Activated naive CD4-positive, alpha-beta T cell treated with anti-CD3 and anti-CD28 coated beads, Interleukin-2, amount 50 U/mL, for 16 hours (primary cell): Measurements from ENCODE around the gene CTRL.

Experiments
- DNase-seq: peaks from one replicate; pipeline ENCODE4 v3.0.0-alpha.2; 2020

The CTRL gene

GRCh38 chr16:67962135-67962534, 30.5 kb upstream of the CTRL start:
- DNase-seq, result no peak

- no peak for DNase-seq
Measured at GRCh38 chr16:67961551-67961957, 29.9 kb upstream of the CTRL start.

DNA sequence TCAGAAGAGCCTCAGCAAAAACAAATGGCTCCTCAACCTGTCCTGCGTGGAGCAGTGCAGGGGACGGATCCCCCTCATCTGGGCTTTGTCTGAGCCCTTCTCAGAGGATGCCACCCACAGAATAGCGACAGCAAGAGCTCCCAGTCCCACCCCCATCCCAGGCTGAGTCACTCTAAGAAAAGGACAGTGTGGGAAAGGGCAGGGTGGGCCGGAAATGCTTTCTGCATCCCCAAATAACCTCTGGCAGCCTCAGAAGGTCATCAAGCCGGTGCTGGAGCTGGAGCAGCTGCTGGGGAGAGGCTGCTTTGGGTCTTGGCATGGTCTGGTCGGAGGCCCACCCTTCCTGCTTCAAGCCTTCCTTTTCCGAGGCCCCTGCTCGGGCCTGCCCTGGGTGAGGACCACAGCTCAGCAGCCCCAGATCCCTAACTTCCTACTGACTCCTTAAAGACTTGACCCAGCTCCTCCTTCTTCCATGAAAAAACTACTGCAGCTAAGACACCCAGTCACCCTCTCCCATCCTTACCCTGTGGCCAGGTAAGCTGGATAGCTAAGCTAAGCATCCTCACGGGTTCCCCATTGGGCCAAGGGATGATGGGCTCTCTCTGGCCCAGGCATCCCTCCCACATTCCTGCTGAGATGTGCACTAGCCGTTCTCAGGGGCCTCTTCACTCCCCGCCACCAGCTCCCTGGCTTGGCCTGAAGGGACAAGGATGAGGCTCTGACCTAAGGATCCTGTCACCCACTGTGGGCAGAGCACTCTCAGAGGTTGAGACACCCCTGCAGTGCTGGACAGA, 28.1 kb upstream of the CTRL start:
- no peak for DNase-seq

DNA sequence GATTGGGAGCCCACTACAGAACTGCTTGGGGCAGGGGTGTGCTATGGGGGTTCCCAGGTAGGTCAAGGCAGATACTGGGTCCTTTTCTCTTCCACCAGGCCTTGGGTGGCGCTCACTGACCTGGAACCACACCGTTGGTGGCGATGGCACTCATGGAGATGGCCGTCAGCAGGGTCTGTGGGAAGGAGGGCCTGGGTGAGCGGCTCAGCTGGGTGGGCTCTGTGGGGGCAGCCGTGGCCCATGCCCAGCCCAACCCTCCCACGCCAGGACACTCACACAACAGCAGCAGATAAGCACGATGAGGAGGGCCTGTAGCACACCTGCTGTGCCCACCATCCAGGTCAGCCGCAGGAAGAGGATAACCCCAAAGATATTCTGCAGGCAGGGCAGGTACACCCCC, 26.0 kb upstream of the CTRL start:
- no peak for DNase-seq

- DNase-seq, result no peak
Measured at GRCh38 chr16:67954421-67955196, 22.9 kb upstream of the CTRL start.

GRCh38 chr16:67953641-67954375, 22.1 kb upstream of the CTRL start:
- no peak for DNase-seq

DNA sequence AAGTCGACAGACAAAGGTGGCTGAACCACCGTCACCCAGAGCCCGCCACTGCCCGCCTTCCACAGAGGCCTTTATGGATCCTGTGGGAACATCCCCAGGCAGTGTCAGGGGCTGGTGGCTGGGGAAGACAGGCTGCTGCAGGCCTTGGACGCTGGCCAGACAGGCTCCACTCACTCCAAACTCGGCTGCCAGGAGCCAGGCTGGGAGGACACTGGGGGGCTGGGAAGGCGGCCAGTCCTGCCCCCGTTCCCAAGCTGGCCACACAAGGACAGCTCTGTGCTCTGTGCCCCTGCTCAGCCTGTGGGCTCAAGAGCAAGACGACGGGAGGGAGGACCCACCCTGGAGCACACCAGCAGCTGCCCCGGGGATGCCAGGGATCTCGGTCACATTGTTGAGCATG, 19.8 kb upstream of the CTRL start:
- no peak for DNase-seq

GRCh38 chr16:67950335-67950843, 18.7 kb upstream of the CTRL start:
- no peak for DNase-seq

GRCh38 chr16:67949645-67950044, 18.0 kb upstream of the CTRL start:
- DNase-seq, result no peak

DNA sequence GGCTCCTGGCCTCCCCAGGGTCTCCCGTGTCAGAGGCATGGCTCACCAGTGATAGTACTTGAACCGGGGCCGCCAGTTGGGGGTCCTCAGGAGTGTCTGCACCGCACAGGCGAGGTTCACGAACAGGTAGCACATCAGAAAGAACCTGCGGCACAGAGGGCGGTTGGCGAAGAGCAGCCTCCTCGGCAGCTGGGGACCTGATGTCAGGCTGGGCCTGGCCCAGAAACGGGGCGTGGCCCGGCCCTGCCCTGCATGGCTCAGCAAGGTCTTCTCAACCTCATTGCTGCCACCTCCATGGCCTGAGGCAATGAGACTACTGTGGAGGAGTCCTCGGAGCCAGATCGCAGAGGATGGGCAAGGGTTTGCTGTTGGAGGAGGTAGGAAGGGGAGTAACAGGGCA, 16.4 kb upstream of the CTRL start:
- DNase-seq, result no peak

DNA sequence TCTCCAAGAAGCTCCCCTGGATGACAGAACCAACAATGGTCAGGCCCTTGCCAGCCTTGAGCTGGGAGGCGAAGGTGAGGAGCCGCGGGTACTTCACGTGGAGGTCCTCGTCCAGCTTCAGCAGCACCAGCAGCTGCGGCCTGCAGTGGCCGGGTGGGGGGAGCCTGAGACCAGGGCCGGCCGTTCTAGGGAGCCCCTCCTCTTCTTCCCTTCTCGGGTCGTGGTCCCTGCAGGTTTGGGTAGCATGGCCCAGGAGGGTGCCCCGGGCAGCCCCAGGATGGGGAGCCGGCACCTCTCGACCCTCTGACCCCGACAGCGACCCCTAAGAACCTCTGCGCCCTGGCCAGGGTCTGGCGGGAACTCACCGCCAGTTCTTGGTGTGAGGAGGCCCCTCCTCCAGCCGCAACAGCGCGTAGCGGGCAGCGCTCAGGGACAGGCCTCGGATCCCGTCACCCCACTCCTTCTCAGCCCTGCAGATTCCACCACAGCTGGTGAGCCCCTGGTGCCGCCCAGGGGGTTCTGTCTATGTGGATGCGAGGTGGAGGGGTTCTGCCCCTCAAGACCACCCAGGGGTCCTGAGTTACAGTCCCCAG, 15.4 kb upstream of the CTRL start:
- DNase-seq, result no peak

GRCh38 chr16:67946128-67946569, 14.5 kb upstream of the CTRL start:
- DNase-seq, result no peak

- DNase-seq, result no peak
Measured at GRCh38 chr16:67945392-67945933, 13.8 kb upstream of the CTRL start.

DNA sequence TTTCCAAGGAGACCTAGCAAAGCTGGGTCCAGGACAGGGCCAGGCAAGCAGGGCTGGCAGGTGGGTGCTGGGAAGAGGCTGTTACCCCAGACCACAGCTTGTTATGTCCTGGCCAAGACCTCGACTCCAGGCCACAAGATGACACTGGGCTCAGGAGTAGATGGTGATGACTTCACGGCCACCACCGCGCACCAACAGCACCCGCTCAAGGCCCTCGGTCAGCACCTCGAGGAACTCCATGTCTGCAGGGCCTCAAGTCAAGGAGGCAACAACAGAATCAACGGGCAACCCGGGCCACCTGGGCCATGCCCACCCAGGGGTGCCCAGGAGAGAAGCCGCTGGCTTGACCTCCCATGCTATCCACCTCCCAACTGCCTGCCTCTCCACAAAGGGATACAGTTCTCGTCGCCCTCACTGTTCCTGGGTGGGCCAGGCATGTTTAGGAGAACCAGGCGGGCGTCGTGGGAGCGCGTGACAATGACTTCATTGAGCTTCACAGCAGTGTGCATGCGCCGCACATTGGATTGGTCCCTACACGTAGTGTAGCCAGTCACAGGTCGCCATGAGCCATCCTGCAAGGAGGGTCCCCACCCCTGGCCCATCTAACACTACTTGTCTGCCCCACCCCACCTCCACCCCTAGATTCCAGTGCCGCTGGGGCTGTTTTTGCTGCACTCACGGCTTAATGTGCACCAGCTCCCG, 13.2 kb upstream of the CTRL start:
- DNase-seq, result no peak

- DNase-seq, result no peak
Measured at GRCh38 chr16:67943619-67944504, 12.2 kb upstream of the CTRL start, which contains the start of gene LCAT. Gene LCAT, minus strand, starts transcription at chr16:67944120. Its CDS starts 19 bp downstream, at chr16:67944101.

GRCh38 chr16:67943256-67943618, 11.6 kb upstream of the CTRL start:
- DNase-seq, result no peak

GRCh38 chr16:67942510-67943255, 11.0 kb upstream of the CTRL start:
- DNase-seq, result no peak

DNA sequence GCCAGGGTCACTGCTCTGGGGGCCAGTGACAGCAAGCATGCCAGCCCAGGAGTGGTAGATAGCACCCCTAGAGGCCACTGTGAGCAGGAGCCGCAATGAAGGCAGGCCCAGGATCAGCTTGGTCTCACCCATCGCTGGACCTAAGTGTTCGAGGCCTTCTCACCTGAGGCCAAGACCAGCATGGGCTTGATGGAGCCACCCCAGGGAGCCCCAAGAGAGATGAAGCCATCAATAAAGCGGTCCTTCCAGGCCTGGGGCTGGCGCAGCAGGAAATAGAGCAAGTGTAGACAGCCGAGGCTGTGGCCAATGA, 10.5 kb upstream of the CTRL start:
- DNase-seq, result peak; percentile 40

DNA sequence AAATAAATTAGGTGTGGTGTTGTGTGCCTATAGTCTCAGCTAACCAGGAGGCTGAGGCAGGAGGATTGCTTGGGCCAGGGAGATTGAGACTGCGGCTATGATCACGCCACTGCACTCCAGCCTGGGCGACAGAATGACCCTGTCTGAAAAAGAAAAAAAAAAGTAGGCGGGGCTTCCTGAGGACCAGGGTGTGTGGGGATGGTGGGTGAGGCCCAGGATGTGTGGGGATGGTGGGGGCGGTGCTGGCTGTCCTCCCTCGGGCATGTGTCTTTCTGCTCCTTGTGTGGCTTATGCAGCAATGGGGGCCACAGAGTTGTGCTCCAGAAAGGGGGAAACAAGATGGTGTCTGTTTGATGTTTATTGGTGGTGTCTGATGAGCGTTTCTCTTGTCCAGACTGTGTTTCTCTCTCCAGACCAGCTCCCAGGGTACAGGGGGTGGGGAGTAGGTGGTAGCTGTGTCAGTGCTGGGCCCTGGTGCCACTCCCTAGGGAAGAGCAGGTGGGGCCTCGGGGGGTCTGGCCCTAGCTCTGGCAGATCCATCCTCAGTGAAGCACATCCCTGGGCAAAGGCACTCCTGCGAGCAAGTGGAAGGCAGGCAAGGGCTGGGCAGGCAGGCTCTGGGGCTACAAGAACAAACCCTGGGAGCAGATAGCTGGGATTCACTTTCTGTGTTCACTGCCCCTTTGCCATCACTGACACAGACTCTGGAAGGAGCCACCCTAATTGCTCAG, 10.0 kb upstream of the CTRL start:
- DNase-seq, result no peak
